Uterus (tissue), 4 donors: ENCODE measurements around the gene GPR85. TPM values are rescaled to one million over a fixed set of nuclear protein-coding genes. Genes with fewer than 3 reads are reported as not detected.
A peak's percentile ranks its signal among the peaks of the same experiment; 100 is the strongest.
"Not testable (repeated sequence)": the region's sequence is repeated elsewhere in the genome, so short reads cannot be mapped to it uniquely, and the experiment has no call there.

Experiments
- DNase-seq, 2 donors: peaks; one replicate each; pipeline ENCODE4 v3.0.0-alpha.2; 2019 to 2020
- H3K27ac ChIP-seq, 2 donors: fragments of 200-600 bp; sonication (generic); 1 replicate in 1 of 2; 2 replicates in 1 of 2; pipeline ENCODE4 v1.5.1; 2016 to 2018
- H3K27me3 ChIP-seq, 2 donors: fragments of 200-600 bp; sonication (generic); one replicate each; pipeline ENCODE4 v1.5.1; 2018 to 2019; ENCODE audit warnings: control low read depth in 1 of 2
- H3K36me3 ChIP-seq, 2 donors: fragments of 200-600 bp; sonication (generic); one replicate each; pipeline ENCODE4 v1.5.1; 2019; ENCODE audit warnings: control low read depth in 1 of 2
- H3K4me1 ChIP-seq, 2 donors: fragments of 200-600 bp; sonication (generic); one replicate each; pipeline ENCODE4 v1.5.1; 2018 to 2019; ENCODE audit warnings: control low read depth in 1 of 2
- H3K4me3 ChIP-seq, 2 donors: fragments of 200-600 bp; sonication (generic); 1 replicate in 1 of 2; 2 replicates in 1 of 2; pipeline ENCODE4 v1.5.1; 2018 to 2019; ENCODE audit warnings: mild to moderate bottlenecking in 1 of 2
- H3K9me3 ChIP-seq, 2 donors: fragments of 200-600 bp; sonication (generic); one replicate each; pipeline ENCODE4 v1.5.1; 2019; ENCODE audit warnings: control low read depth in 1 of 2
- CTCF ChIP-seq, 4 experiments: fragments of 200-600 bp in 2 of 4; fragments of 450-650 bp in 2 of 4; sonication (generic) in 2 of 4; IDR thresholded peaks; one replicate each; pipeline ENCODE4 v1.5.1; 2016 to 2019; ENCODE audit warnings: antibody characterized with exemption in 4 of 4, mild to moderate bottlenecking in 2 of 4, moderate library complexity in 1 of 4
- POLR2A ChIP-seq, 2 donors: fragments of 450-650 bp; IDR thresholded peaks; one replicate each; pipeline ENCODE4 v1.6.1; 2016; ENCODE audit warnings: antibody characterized with exemption in 2 of 2, mild to moderate bottlenecking in 1 of 2, moderate library complexity in 1 of 2
- intact Hi-C: fragments of 100-400 bp; cut with DNase I; formaldehyde crosslinking; loops from one replicate; pipeline ENCODE4 v1.15.1; 2023; ENCODE audit warnings: low total_unique reads
- total RNA-seq, 4 donors: library from RNA; depleted of rRNA in 3 of 4; stranded (reverse); fragments of >200 nt in 3 of 4; gene quantifications; one replicate each; pipeline versions ENCODE4 v1.1.0 to v1.2.4, GENCODE V29; 2014 to 2023
- donor health status: DM: yes; HTN: yes; CAD: no.

The GPR85 gene
- total RNA-seq, 4 donors from 2014 or later: 1.0 to 4.8 TPM; not detected in 2

GRCh38 chr7:113122744-113123143, 36.1 kb upstream of the GPR85 start:
- TF ChIP-seq CTCF (IDR thresholded peaks at IDR 0.05): no peak
- TF ChIP-seq POLR2A (IDR thresholded peaks at IDR 0.05): no peak
- no peak overlapping the region for H3K27ac ChIP-seq
- intact Hi-C loops: no loop called here

GRCh38 chr7:113120647-113121046, 34.0 kb upstream of the GPR85 start:
- no peaks in the 10 kb centered on the region for H3K4me1 ChIP-seq
- TF ChIP-seq POLR2A (IDR thresholded peaks at IDR 0.05): no peak
- no peak for TF ChIP-seq CTCF (IDR thresholded peaks at IDR 0.05)

More at GRCh38 chr7:113122744-113123143, 36.1 kb upstream of the GPR85 start:
- H3K9me3 ChIP-seq: no peaks in the 10 kb centered on the region
- no peaks in the 10 kb centered on the region for H3K27me3 ChIP-seq
- no peaks in the 10 kb centered on the region for H3K36me3 ChIP-seq
- H3K4me3 ChIP-seq: no peak overlapping the region
- no peak for DNase-seq
- no peaks in the 10 kb centered on the region for H3K4me1 ChIP-seq

GRCh38 chr7:113119429-113119828, 32.8 kb upstream of the GPR85 start:
- no peaks in the 10 kb centered on the region for H3K36me3 ChIP-seq
- no peaks in the 10 kb centered on the region for H3K27me3 ChIP-seq
- no peak overlapping the region for H3K4me3 ChIP-seq
- no peak for DNase-seq
- H3K27ac ChIP-seq: no peak overlapping the region
- TF ChIP-seq POLR2A (IDR thresholded peaks at IDR 0.05) (no peak), CTCF (IDR thresholded peaks at IDR 0.05) (no peak)
- H3K9me3 ChIP-seq: no peaks in the 10 kb centered on the region
- no peaks in the 10 kb centered on the region for H3K4me1 ChIP-seq
- intact Hi-C loops: no loop called here

More at GRCh38 chr7:113120647-113121046, 34.0 kb upstream of the GPR85 start:
- Histone ChIP-seq H3K9me3 (no peaks in the 10 kb centered on the region), H3K4me3 (no peak overlapping the region), H3K27me3 (no peaks in the 10 kb centered on the region), H3K36me3 (no peaks in the 10 kb centered on the region), H3K27ac (no peak overlapping the region)
- intact Hi-C loops: no loop called here
- no peak for DNase-seq

GRCh38 chr7:113118074-113118959, 31.7 kb upstream of the GPR85 start, which contains the start of gene SMIM30:
Gene SMIM30 (minus strand): TSS chr7:113118554. CDS start chr7:113117578, 976 bp downstream.
- no peaks in the 10 kb centered on the region for H3K4me1 ChIP-seq
- H3K27ac ChIP-seq: peak within 1 kb of the TSS; percentile 65 to 73
- TF ChIP-seq CTCF (IDR thresholded peaks at IDR 0.05) (no peak), POLR2A (IDR thresholded peaks at IDR 0.05) (peak; percentile 78 to 84)
- intact Hi-C loops: no loop called here
- no peaks in the 10 kb centered on the region for H3K9me3 ChIP-seq
- peak within 1 kb of the TSS; percentile 51 to 61 for H3K4me3 ChIP-seq
- H3K27me3 ChIP-seq: no peaks in the 10 kb centered on the region
- peak; percentile 85 to 92 for DNase-seq
- H3K36me3 ChIP-seq: no peaks in the 10 kb centered on the region

GRCh38 chr7:113117374-113117774, 30.7 kb upstream of the GPR85 start:
- DNase-seq, H3K4me3 ChIP-seq, H3K27me3 ChIP-seq, H3K27ac ChIP-seq, H3K36me3 ChIP-seq, H3K9me3 ChIP-seq, intact Hi-C loops, H3K4me1 ChIP-seq: not testable (repeated sequence)
